Sigmoid colon (tissue), 4 donors: ENCODE data around the gene FGFBP1.

Experiments used
- EP300 ChIP-seq, 4 donors: sonication (generic); formaldehyde crosslinking; IDR thresholded peaks; one replicate each; pipeline ENCODE4 v1.6.1; 2017; ENCODE audit warnings: antibody characterized with exemption in 4 of 4
- TF ChIP-seq, protein P1 (sequence below), 4 experiments: fragments of 450-650 bp in 3 of 4; fragments of 200-600 bp in 1 of 4; IDR thresholded peaks; one replicate each; pipeline ENCODE4 v1.5.1; 2016 to 2019; ENCODE audit warnings: antibody characterized with exemption in 4 of 4, mild to moderate bottlenecking in 3 of 4, moderate library complexity in 2 of 4

DNA sequence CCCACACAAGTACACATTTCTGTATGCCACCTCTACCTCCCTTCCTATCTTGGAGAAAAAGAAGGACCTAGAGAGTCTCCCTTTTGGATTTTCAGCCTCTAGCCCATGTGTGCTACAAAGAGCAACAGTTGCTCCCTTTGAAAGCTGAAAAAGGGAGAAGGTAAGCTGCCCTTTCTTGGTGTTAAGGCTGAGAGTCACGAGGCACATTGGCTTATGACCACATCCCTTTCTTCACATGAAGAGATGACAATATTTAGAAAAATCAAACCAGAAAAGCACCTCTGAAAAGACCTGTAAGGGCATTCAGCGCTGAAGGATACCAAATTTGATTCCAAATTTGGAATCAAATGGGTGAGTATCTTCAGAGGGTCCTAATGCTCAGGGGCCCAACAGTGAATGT is 6.4 kb upstream of the FGFBP1 start:
- TF ChIP-seq, protein P1, sequence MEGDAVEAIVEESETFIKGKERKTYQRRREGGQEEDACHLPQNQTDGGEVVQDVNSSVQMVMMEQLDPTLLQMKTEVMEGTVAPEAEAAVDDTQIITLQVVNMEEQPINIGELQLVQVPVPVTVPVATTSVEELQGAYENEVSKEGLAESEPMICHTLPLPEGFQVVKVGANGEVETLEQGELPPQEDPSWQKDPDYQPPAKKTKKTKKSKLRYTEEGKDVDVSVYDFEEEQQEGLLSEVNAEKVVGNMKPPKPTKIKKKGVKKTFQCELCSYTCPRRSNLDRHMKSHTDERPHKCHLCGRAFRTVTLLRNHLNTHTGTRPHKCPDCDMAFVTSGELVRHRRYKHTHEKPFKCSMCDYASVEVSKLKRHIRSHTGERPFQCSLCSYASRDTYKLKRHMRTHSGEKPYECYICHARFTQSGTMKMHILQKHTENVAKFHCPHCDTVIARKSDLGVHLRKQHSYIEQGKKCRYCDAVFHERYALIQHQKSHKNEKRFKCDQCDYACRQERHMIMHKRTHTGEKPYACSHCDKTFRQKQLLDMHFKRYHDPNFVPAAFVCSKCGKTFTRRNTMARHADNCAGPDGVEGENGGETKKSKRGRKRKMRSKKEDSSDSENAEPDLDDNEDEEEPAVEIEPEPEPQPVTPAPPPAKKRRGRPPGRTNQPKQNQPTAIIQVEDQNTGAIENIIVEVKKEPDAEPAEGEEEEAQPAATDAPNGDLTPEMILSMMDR (IDR thresholded peaks at IDR 0.05), result no peak
- no peak for TF ChIP-seq EP300 (IDR thresholded peaks at IDR 0.05)
